GM23338 (cell line): ENCODE measurements around the gene OPN1MW3.

ENCODE experiments used
- CREB1 ChIP-seq: fragments of 250-450 bp; sonication (Bioruptor Pico); IDR thresholded peaks from 2 replicates; pipeline ENCODE4 v1.5.0; 2020; ENCODE audit warnings: low read depth, mild to moderate bottlenecking, moderate library complexity
- CTCF ChIP-seq, 2 experiments: fragments of 200-600 bp in 1 of 2; sonication (generic) in 1 of 2; conservative IDR thresholded peaks; 2 replicates each; pipeline versions ENCODE4 v1.5.1 to v1.6.1; 2016 to 2017; ENCODE audit warnings: antibody characterized with exemption in 2 of 2, low read depth in 2 of 2, mild to moderate bottlenecking in 2 of 2, moderate library complexity in 1 of 2
- EZH2 ChIP-seq: fragments of 200-600 bp; sonication (generic); IDR thresholded peaks from one replicate; pipeline ENCODE4 v1.8.0; 2017; ENCODE audit warnings: antibody characterized with exemption, mild to moderate bottlenecking, low read depth; ENCODE audit not compliant: unreplicated experiment
- EZH2phosphoT487 ChIP-seq: fragments of 200-600 bp; sonication (generic); IDR thresholded peaks from one replicate; pipeline ENCODE4 v1.8.1; 2018; ENCODE audit warnings: antibody characterized with exemption; ENCODE audit not compliant: unreplicated experiment
- JUNB ChIP-seq: IDR thresholded peaks from one replicate; pipeline ENCODE4 v1.6.1; 2016; ENCODE audit warnings: antibody characterized with exemption; ENCODE audit not compliant: unreplicated experiment
- NANOG ChIP-seq: IDR thresholded peaks from 2 replicates; pipeline ENCODE4 v1.6.1; 2016; ENCODE audit warnings: antibody characterized with exemption, borderline replicate concordance
- POLR2AphosphoS5 ChIP-seq: IDR thresholded peaks from 2 replicates; pipeline ENCODE4 v1.6.1; 2016; ENCODE audit warnings: antibody characterized with exemption, low read depth
- REST ChIP-seq: IDR thresholded peaks from one replicate; pipeline ENCODE4 v1.6.1; 2018; ENCODE audit warnings: antibody characterized with exemption; ENCODE audit not compliant: unreplicated experiment
- STAT1 ChIP-seq: IDR thresholded peaks from one replicate; pipeline ENCODE4 v1.6.1; 2016; ENCODE audit warnings: antibody characterized with exemption; ENCODE audit not compliant: unreplicated experiment
- ZNF331 ChIP-seq: fragments of 250-450 bp; sonication (Bioruptor Pico); IDR thresholded peaks from 2 replicates; pipeline ENCODE4 v1.5.0; 2020; ENCODE audit warnings: low read depth, mild to moderate bottlenecking, moderate library complexity

DNA sequence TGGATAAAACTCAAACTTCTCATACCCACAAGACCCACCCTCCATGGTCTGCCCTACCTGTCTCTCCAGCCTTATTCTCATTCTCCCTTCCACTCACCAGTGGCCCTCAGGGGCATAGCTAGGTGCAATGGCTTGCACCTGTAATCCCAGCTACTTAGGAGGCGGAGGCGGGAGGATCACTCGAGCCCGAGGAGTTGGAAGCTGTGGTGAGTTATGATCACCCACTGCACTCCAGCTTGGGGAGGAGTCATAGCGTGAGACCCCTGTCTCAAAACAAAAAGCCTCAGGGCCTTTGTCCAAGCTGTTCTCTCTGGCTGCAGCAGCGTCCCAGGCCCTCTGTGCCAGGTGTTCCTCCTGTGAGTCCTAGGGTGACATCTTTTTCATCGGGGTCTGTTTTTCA is 54.7 kb downstream of the OPN1MW3 start:
- no peak for TF ChIP-seq CTCF (conservative IDR thresholded peaks at IDR 0.05; ENCODE audit: low read depth in 2 of 2)
- no peak for TF ChIP-seq JUNB
- no peak for TF ChIP-seq EZH2
- TF ChIP-seq STAT1: no peak
- TF ChIP-seq EZH2phosphoT487: no peak
- no peak for TF ChIP-seq POLR2AphosphoS5
- no peak for TF ChIP-seq REST
- TF ChIP-seq NANOG: no peak
- TF ChIP-seq CREB1 (CRISPR knock-in tag): no peak
- no peak for TF ChIP-seq ZNF331 (CRISPR knock-in tag)
